Measurements from ENCODE around the gene KIR2DL1. TPM values are rescaled to one million over a fixed set of nuclear protein-coding genes. Genes with fewer than 3 reads are reported as not detected.
"Not testable (repeated sequence)": the region's sequence is repeated elsewhere in the genome, so short reads cannot be mapped to it uniquely, and the experiment has no call there.

The KIR2DL1 gene
- total RNA-seq, 2 donors from 2014 or later, result 0.24 TPM; not detected in 1

DNA sequence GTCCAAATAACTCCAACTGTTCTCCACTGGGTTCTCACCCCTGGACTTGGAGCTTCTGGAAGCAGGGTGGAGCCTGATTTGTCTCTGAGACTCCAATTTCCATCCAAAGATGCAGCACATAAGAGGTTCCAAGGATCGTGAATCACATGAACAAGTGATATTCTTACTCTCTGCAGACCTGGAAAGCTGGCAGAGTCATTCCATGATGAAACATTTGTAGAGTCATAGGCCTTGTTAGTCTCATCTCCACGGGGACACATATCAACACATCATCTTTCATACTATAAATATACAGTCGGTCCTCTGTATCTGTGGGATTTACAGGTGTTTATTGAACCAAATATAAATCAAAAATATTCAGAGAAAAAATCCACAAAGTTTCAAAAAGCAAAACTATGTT lies 45.0 kb downstream of the KIR2DL1 start:
- H3K9me3 Mint-ChIP-seq; H3K4me3 Mint-ChIP-seq; H3K4me1 Mint-ChIP-seq (ENCODE audit: low read depth); H3K27ac Mint-ChIP-seq; H3K27me3 Mint-ChIP-seq (ENCODE audit: low read depth); DNase-seq; H3K36me3 Mint-ChIP-seq (ENCODE audit: insufficient read depth in 2 of 2); ATAC-seq (replicated peaks in 1 of 2): not testable (repeated sequence)

DNA sequence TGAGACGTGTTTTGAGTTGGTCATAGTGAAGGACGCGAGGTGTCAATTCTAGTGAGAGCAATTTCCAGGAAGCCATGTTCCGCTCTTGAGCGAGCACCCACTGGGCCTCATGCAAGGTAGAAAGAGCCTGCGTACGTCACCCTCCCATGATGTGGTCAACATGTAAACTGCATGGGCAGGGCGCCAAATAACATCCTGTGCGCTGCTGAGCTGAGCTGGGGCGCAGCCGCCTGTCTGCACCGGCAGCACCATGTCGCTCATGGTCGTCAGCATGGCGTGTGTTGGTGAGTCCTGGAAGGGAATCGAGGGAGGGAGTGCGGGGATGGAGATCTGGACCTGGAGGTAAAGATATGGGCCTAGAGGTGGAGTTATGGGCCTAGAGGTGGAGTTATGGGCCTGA lies 46.7 kb downstream of the KIR2DL1 start, which contains the start of gene KIR3DL1:
Gene KIR3DL1, plus strand, starts transcription at position 218 of the 400 bp plus-strand sequence.
- not testable (repeated sequence) for ATAC-seq (replicated peaks in 1 of 2)

DNA sequence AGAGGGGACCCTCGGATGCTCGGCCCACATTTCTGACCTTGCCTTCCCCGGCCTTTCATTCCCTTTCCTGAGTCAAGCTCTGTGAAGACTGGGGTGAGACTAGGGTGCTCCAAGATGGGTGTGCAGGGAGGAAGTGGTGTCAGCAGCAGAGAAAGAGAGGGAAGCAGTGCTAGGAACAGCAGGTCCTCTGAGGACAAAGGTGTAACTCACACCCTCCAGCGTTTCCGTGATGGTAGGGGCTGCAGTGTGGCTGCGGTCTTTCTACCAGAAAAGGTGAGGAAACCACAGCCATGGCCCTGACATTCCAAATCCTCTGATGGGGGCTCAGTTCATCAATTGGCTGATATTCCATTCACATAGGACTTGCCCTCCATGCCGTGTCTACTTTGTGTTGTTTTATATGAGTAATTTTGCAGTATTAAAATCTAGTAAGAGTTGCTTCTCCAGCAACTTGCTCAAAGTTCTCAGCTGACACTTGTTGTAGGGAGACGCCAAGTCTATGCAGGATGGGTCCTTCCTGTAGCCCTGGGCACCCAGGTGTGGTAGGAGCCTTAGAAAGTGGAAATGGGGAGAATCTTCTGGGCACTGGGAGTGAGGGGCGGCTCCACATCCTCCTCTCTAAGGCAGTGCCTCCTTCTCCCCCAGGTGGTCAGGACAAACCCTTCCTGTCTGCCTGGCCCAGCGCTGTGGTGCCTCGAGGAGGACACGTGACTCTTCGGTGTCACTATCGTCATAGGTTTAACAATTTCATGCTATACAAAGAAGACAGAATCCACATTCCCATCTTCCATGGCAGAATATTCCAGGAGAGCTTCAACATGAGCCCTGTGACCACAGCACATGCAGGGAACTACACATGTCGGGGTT lies 48.3 kb downstream of the KIR2DL1 start:
- DNase-seq (no peak), ATAC-seq (replicated peaks in 1 of 2) (no peak)
- no peaks in the 10 kb centered on the region for H3K36me3 Mint-ChIP-seq (ENCODE audit: insufficient read depth in 2 of 2)
- H3K4me3 Mint-ChIP-seq, result no peak overlapping the region
- no peaks in the 10 kb centered on the region for H3K4me1 Mint-ChIP-seq (ENCODE audit: low read depth)
- no peaks in the 10 kb centered on the region for H3K9me3 Mint-ChIP-seq
- H3K27ac Mint-ChIP-seq, result no peak overlapping the region
- peaks cover 7% of the 10 kb centered on the region for H3K27me3 Mint-ChIP-seq (ENCODE audit: low read depth)

More for the DNA sequence above, 46.7 kb downstream of the KIR2DL1 start, which contains the start of gene KIR3DL1:
- H3K36me3 Mint-ChIP-seq (ENCODE audit: insufficient read depth in 2 of 2); DNase-seq; H3K4me1 Mint-ChIP-seq (ENCODE audit: low read depth); H3K9me3 Mint-ChIP-seq; H3K4me3 Mint-ChIP-seq; H3K27ac Mint-ChIP-seq; H3K27me3 Mint-ChIP-seq (ENCODE audit: low read depth): not testable (repeated sequence)

DNA sequence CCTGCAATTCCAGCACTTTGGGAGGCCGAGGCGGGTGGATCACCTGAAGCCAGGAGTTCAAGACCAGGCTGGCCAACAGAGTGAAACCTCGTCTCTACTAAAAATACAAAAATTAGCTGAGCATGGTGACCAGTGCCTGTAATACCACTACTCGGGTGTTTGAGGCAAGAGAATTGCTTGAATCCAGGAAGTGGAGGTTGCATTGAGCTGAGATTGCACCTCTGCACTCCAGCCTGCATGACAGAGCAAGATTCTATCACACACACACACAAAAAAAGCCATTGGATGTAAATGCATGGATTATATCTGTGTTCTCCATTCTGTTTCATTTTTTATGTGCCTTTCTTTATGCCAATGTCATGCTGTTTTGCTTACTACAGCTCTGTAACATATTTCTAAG lies 54.8 kb downstream of the KIR2DL1 start:
- H3K36me3 Mint-ChIP-seq (ENCODE audit: insufficient read depth in 2 of 2); DNase-seq; ATAC-seq (replicated peaks in 1 of 2); H3K27me3 Mint-ChIP-seq (ENCODE audit: low read depth); H3K9me3 Mint-ChIP-seq; H3K4me3 Mint-ChIP-seq; H3K4me1 Mint-ChIP-seq (ENCODE audit: low read depth); H3K27ac Mint-ChIP-seq: not testable (repeated sequence)

DNA sequence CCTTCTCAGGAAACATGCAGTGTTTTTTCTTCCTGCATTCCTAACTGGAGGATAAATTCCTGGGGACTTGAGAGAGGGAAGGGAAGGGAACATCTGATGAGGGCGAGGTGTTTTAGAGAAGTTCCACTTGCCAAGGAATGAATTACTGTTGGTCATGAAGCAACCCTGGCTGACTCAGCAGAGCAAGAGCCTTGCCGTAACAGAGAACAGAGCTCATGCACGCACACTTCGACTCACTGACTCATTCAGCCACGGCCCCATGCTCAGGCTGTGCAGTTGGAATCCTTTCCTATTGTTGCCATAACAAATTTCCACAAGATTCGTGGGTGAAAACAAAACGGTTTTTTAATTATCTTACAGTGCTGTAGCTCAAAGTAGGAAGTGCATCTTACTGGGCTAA lies 55.7 kb downstream of the KIR2DL1 start:
- not testable (repeated sequence) for H3K27me3 Mint-ChIP-seq (ENCODE audit: low read depth); H3K9me3 Mint-ChIP-seq; ATAC-seq (replicated peaks in 1 of 2); H3K4me1 Mint-ChIP-seq (ENCODE audit: low read depth); H3K4me3 Mint-ChIP-seq; DNase-seq; H3K27ac Mint-ChIP-seq; H3K36me3 Mint-ChIP-seq (ENCODE audit: insufficient read depth in 2 of 2)

DNA sequence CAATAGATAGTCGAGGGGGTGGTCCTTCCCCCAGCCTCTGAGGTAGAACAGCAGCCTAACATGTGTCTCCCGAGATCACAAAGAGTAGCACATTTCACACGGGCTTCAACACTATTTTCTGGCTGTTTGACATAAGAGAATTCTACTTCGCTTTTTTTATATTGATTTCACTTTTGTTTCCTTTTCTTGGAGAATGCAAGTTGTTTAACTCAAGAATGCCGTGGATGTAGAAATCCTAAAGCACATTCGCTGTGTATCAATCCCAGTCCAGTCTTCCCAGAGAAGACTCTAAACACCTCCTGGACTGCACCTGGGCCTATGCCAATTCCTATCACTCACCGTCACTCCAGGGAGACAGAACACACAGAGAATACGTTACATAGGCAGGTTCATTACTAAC lies 58.5 kb downstream of the KIR2DL1 start:
- not testable (repeated sequence) for H3K4me3 Mint-ChIP-seq; H3K36me3 Mint-ChIP-seq (ENCODE audit: insufficient read depth in 2 of 2)

DNA sequence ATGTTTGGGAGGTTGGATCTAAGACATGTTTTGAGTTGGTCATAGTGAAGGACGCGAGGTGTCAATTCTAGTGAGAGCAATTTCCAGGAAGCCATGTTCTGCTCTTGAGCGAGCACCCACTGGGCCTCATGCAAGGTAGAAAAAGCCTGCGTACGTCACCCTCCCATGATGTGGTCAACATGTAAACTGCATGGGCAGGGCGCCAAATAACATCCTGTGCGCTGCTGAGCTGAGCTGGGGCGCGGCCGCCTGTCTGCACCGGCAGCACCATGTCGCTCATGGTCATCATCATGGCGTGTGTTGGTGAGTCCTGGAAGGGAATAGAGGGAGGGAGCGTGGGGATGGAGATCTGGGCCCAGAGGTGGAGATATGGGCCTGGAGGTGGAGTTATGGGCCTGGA lies 62.9 kb downstream of the KIR2DL1 start, which contains the start of gene KIR2DS4:
Gene KIR2DS4, plus strand, starts transcription at position 181 of the 400 bp plus-strand sequence.
- not testable (repeated sequence) for H3K9me3 Mint-ChIP-seq; ATAC-seq (replicated peaks in 1 of 2); H3K27ac Mint-ChIP-seq; H3K4me3 Mint-ChIP-seq; H3K36me3 Mint-ChIP-seq (ENCODE audit: insufficient read depth in 2 of 2); H3K27me3 Mint-ChIP-seq (ENCODE audit: low read depth); DNase-seq; H3K4me1 Mint-ChIP-seq (ENCODE audit: low read depth)

More for the DNA sequence above, 58.5 kb downstream of the KIR2DL1 start:
- H3K9me3 Mint-ChIP-seq; DNase-seq; H3K27me3 Mint-ChIP-seq (ENCODE audit: low read depth); ATAC-seq (replicated peaks in 1 of 2); H3K4me1 Mint-ChIP-seq (ENCODE audit: low read depth); H3K27ac Mint-ChIP-seq: not testable (repeated sequence)

Other genes with a start within 250 kb of the KIR2DL1 start
- gene LILRA2, start 196.0 kb upstream of the KIR2DL1 start, total RNA-seq, result not detected
- gene LILRA1, start 176.2 kb upstream of the KIR2DL1 start, total RNA-seq, result not detected
- gene LILRB1, start 139.3 kb upstream of the KIR2DL1 start, total RNA-seq, result 1 to 10 TPM in 1 of 2 donors, under 1 TPM in 1; 0.38 to 3.6 TPM
- gene LILRB4, start 106.8 kb upstream of the KIR2DL1 start, total RNA-seq, result not detected
- gene KIR3DL3, start 45.4 kb upstream of the KIR2DL1 start, total RNA-seq, result not detected
- gene KIR2DL3, start 31.3 kb upstream of the KIR2DL1 start, total RNA-seq, result not detected
- under 1 TPM; 0.60 to 0.63 TPM for gene KIR2DL4, start 33.8 kb downstream of the KIR2DL1 start, total RNA-seq
- gene KIR3DL1, start 46.7 kb downstream of the KIR2DL1 start, total RNA-seq, result under 1 TPM in 1 of 2 donors, not detected in 1; 0.21 TPM
- under 1 TPM; 0.24 to 0.88 TPM for gene KIR2DS4, start 62.9 kb downstream of the KIR2DL1 start, total RNA-seq
- gene KIR3DL2, start 80.7 kb downstream of the KIR2DL1 start, total RNA-seq, result 1 to 10 TPM in 1 of 2 donors, under 1 TPM in 1; 0.89 to 4.4 TPM
- not detected for gene FCAR, start 104.4 kb downstream of the KIR2DL1 start, total RNA-seq
- gene NCR1, start 136.4 kb downstream of the KIR2DL1 start, total RNA-seq, result 1 to 10 TPM in 1 of 2 donors, under 1 TPM in 1; 0.53 to 4.1 TPM
- gene NLRP7, start 177.7 kb downstream of the KIR2DL1 start, total RNA-seq, result not detected
- gene NLRP2, start 196.6 kb downstream of the KIR2DL1 start, total RNA-seq, result 1 to 10 TPM; 6.6 to 9.9 TPM

Data from activated T-cell treated with anti-CD3 and anti-CD28 coated beads, Interleukin-2, amount 50 U/mL, for 72 hours (primary cell).